GM12873 (cell line): ENCODE results near the gene RNASE11.

ENCODE experiments used
- TF ChIP-seq, protein P1 (sequence below): IDR thresholded peaks from 2 replicates; pipeline ENCODE4 v1.5.1; 2012; ENCODE audit warnings: low read depth, mild to moderate bottlenecking, moderate library complexity, low read length, control low read depth; ENCODE audit not compliant: insufficient read depth; ENCODE audit errors: missing control alignments

RNASE11 gene

DNA sequence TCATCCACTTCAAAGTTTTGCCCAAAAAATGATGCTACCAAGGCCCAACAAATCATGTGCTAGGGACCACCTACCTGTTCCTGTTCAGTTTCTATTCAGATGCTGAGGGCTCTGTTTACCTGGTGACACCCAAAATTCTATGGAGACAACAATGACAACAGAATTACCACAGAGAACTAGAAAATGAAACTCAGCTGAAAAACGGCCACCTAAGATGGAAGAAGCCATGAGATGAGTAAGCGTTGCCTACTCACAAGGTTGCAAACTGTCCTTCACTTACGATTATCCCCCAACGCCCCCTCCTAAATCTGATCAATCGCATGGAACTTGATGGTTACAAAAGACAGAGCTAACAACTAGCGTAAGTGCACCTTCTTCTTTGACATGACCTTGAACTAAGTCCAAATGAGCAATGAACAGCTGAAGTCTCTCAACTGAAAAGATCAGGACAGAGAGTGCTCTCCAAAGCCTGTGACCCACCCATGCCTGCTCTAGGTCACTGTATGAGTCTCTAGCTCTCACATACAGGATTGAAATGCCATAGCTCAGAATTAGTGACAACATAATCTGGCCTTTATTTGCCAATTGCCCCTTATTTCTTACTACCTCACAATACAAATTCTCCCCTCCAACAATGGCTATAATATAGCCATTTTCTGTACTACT lies at the start of gene RNASE11:
Gene RNASE11, minus strand, starts transcription at position 513 of the 666 bp plus-strand sequence.
- TF ChIP-seq, protein P1, sequence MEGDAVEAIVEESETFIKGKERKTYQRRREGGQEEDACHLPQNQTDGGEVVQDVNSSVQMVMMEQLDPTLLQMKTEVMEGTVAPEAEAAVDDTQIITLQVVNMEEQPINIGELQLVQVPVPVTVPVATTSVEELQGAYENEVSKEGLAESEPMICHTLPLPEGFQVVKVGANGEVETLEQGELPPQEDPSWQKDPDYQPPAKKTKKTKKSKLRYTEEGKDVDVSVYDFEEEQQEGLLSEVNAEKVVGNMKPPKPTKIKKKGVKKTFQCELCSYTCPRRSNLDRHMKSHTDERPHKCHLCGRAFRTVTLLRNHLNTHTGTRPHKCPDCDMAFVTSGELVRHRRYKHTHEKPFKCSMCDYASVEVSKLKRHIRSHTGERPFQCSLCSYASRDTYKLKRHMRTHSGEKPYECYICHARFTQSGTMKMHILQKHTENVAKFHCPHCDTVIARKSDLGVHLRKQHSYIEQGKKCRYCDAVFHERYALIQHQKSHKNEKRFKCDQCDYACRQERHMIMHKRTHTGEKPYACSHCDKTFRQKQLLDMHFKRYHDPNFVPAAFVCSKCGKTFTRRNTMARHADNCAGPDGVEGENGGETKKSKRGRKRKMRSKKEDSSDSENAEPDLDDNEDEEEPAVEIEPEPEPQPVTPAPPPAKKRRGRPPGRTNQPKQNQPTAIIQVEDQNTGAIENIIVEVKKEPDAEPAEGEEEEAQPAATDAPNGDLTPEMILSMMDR = no peak

DNA sequence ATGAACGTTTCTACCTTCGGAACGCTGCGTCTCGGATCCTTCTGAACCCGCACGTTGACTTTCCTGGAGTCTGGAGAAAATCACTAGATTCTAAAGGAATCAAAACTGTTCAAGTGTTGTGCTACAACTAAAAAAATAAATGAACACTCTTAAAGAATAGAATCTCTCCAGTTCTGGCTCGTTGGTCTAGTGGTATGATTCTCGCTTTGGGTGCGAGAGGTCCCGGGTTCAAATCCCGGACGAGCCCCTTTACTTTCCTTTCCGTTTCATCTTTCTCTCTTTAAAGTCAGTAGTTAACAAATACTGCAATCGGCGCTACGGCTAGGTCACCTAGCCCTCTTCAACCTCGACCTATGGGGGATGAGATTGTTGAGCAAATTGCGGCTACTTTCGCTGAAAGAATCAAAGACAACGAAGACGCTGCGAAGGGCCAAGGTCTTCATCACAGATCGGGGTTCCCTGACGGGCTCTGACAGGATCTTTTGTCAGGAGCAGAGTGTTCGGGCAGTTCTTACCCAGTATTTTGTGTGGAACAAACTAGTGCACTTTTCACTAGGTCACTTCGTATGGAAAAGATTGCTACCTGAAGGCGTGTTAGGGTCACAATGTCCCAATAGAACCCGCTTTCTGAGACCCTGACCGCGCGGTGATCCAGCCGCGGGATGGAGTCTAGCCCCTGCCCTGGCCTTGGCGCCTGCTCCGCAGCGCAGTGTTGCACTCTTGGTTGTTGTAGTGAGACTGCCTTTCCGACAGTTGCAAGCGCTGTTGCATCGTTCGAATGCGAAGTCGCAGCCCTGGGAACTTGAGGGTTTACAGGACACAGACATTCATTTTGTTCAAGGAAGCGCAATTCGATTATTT lies 45.3 kb upstream of the RNASE11 start:
- TF ChIP-seq, protein P1 = no peak

DNA sequence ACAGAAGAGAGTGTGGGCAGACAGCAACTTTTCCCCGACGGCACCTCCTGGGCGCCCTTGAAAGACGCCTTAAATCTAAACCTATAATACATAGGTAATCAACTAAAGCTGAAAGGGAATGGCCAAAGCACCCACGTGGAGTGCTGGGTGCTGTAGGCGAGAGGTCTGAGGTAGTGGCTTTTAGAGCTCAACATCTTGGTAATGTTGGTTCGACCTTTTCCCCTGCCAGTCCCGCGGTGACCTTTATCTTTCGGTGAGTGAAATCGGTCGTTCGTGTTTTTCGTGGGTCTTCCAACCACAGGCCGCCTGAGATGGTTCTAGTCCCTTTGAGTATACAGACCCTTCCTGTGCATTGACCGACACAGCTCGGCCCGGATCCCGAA lies 44.6 kb upstream of the RNASE11 start:
- TF ChIP-seq, protein P1 = no peak

DNA sequence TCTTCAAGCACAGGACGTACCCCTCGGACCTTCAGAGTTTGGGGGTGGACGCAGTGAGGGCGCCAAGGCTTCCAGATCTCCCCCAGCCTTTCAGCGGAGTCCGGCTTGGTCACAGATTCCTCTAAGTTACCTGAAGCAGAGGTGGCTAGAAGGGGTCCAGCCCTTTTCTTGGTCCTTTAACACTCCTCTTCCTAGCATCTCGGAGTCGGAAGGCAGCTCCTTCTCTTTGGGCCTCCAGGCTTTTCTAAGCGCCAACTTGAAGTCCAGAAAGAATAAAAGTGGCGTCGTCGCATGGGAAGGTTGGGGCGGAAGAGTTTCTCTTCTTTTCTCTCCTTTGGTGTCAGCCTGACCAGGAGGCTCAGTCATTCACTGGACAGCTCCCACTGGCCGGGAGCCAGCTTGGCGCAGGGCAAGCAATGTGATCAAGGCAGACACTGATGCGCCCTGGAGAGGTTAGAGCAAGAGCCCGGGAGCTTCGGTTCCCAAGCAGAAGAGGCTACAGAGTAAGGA lies 44.1 kb upstream of the RNASE11 start:
- TF ChIP-seq, protein P1 = no peak

DNA sequence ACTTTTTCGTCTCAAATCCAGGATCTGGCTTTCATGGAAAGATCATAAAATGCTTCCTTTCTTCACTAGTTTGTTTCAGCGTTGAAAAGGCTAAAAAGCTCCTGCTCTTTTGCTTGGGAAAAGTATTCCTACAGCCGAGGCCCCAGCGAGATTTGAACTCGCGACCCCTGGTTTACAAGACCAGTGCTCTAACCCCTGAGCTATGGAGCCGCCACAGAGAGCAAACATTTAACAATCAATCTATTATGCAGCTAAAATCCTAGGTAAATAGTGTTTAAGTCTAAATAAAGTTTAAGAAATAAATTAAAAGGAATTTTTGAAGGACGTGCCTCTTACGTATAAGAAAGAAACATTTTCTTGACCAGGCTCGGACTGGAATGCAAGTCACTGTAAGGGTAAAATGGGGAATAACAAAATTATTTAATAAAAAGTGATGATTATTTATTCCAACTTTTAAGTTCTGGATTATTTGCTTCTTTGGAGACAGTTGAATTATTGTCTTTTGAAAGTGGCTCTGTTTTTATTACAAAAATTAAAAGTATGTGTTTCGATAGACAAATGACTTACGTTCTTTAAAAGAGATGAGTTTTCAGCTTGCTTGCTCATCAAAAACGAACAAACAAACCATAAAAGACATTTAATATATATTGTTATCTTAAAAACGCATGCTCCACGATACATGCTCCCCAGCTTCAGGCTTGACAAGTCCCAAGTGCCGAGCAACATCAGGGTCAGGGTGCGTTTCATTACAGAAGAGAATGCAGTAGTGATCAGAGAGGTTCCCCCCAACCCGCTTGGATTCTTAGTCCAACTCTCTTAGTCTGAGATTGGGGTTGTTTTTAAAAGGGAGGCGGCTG lies 43.5 kb upstream of the RNASE11 start:
- TF ChIP-seq, protein P1 = no peak

DNA sequence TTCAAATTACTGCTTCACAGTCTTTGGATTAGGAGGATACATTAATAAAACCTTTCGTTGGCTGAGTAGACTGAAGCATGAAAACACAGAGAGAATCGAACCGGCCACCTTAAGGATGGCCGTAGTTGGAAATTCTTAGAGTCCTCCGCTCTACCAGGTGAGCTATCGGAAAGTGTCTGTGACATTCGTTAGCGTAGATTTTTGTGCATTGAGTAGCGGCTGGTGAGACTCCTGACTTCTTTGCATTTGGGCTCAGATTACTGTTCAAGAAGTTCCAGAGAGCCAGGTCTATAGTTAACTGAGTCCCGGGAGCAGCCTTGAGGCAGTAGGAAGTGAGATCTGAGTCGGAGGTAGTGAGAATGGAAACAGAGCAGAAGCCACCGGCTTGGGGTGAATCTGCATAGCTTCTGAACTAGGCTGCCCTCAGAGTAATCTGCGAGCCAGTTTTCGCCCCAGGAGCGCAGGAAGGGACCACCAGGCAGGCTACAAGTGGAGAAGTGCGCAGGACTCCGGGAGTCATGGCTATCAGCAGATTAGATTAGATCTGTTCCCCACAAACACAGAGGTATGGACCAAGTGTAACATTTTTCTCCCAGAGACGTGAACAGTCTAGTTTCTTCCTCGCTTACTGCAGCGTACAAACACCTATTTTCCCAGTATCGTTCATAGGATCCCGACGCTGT lies 42.7 kb upstream of the RNASE11 start:
- TF ChIP-seq, protein P1 = no peak
